Measurements from ENCODE around the gene KRT24.

KRT24 gene

DNA sequence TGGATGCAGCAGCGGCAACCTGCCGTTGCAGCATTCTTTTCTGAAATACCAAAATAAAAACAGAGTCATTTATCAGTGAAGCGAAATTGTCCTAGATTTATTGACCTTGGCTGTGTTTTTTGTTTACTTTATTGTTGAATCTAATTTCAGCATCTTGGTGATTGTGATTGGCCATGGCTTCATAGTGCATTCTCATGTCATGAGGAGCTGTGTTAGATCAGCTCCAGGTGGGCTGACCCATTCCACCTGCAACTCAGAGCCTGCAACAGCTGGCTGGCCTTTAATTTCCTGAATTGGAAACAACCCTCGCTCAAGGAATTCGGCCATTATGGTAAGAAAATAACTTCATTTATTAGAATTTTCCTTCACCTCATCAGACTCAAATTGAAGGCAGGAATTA, 16.4 kb downstream of the KRT24 start:
- Histone ChIP-seq H3K4me3 (ENCODE audit: low read length) (no peak overlapping the region), H3K36me3 (replicated peaks; ENCODE audit: low read depth, low read length) (no peaks in the 10 kb centered on the region), H4K20me1 (ENCODE audit: insufficient read depth, low read length) (no peaks in the 10 kb centered on the region), H3K79me2 (ENCODE audit: low read length) (no peaks in the 10 kb centered on the region), H3K27me3 (ENCODE audit: low read depth, low read length) (0 out of 2 replicates have a peak, but pooled peaks cover 6% of the 10 kb centered on the region), H3K9ac (ENCODE audit: low read length) (no peak overlapping the region), H3K4me1 (ENCODE audit: low read length) (no peaks in the 10 kb centered on the region), H3K27ac (ENCODE audit: low read length) (no peak overlapping the region), H2AFZ (ENCODE audit: low read depth, low read length) (no peak overlapping the region), H3K4me2 (ENCODE audit: low read length) (no peak overlapping the region), H3K9me3 (ENCODE audit: insufficient read depth, low read length) (no peaks in the 10 kb centered on the region)
- TF ChIP-seq EZH2phosphoT487 (IDR thresholded peaks at IDR 0.05; ENCODE audit: low read depth), result no peak
- TF ChIP-seq, protein P1, sequence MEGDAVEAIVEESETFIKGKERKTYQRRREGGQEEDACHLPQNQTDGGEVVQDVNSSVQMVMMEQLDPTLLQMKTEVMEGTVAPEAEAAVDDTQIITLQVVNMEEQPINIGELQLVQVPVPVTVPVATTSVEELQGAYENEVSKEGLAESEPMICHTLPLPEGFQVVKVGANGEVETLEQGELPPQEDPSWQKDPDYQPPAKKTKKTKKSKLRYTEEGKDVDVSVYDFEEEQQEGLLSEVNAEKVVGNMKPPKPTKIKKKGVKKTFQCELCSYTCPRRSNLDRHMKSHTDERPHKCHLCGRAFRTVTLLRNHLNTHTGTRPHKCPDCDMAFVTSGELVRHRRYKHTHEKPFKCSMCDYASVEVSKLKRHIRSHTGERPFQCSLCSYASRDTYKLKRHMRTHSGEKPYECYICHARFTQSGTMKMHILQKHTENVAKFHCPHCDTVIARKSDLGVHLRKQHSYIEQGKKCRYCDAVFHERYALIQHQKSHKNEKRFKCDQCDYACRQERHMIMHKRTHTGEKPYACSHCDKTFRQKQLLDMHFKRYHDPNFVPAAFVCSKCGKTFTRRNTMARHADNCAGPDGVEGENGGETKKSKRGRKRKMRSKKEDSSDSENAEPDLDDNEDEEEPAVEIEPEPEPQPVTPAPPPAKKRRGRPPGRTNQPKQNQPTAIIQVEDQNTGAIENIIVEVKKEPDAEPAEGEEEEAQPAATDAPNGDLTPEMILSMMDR (IDR thresholded peaks at IDR 0.05; ENCODE audit: low read depth, low read length), result no peak

DNA sequence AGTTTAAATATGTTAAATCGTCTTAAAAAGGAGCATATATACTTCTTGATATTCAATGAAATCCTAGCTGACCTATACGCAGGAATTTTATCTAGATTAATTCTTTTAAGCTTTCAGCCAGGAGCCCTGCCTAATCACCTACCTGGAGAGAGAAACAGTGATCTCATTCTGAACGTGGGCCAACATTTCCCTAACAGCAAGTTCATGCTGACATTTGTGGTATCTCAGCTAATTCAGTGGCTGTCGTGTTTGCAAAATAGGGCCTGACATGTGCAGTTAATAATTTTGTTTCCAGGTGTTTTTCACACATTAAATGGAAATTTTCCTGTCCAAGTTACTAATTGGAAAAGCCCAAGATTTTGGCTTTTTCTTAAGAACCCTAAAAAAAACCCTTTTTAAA, 17.4 kb downstream of the KRT24 start:
- Histone ChIP-seq H4K20me1 (ENCODE audit: insufficient read depth, low read length) (no peaks in the 10 kb centered on the region), H3K4me1 (ENCODE audit: low read length) (no peaks in the 10 kb centered on the region), H3K9ac (ENCODE audit: low read length) (no peak overlapping the region), H3K79me2 (ENCODE audit: low read length) (no peaks in the 10 kb centered on the region), H3K4me2 (ENCODE audit: low read length) (no peak overlapping the region), H3K36me3 (replicated peaks; ENCODE audit: low read depth, low read length) (no peaks in the 10 kb centered on the region), H3K27ac (ENCODE audit: low read length) (no peak overlapping the region), H2AFZ (ENCODE audit: low read depth, low read length) (no peak overlapping the region), H3K4me3 (ENCODE audit: low read length) (no peak overlapping the region), H3K27me3 (ENCODE audit: low read depth, low read length) (no peaks in the 10 kb centered on the region), H3K9me3 (ENCODE audit: insufficient read depth, low read length) (no peaks in the 10 kb centered on the region)
- TF ChIP-seq, protein P1 (IDR thresholded peaks at IDR 0.05; ENCODE audit: low read depth, low read length), result no peak
- no peak for TF ChIP-seq EZH2phosphoT487 (IDR thresholded peaks at IDR 0.05; ENCODE audit: low read depth)

DNA sequence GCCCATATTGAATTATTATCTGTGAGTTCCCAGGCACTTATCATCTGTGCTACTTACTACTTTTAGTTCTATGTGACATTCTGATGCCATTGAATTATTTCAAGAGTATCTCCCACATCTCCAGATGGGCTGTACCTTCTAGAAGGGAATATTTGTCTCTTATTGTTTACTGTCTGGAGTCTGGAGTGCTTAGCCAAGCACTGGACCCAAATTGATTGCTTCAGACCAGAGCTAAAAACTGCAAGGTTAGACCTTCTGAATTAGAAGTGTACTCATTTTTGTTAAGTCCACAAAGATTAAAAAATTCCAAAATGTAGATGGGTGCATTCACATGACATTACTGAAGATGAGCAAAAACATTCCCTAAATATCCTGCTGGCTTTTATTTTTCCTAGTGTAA, 22.6 kb downstream of the KRT24 start:
- Histone ChIP-seq H3K9ac (ENCODE audit: low read length) (no peak overlapping the region), H2AFZ (ENCODE audit: low read depth, low read length) (no peak overlapping the region), H3K79me2 (ENCODE audit: low read length) (no peaks in the 10 kb centered on the region), H3K4me3 (ENCODE audit: low read length) (no peak overlapping the region), H3K9me3 (ENCODE audit: insufficient read depth, low read length) (no peaks in the 10 kb centered on the region), H4K20me1 (ENCODE audit: insufficient read depth, low read length) (no peaks in the 10 kb centered on the region), H3K27me3 (ENCODE audit: low read depth, low read length) (peaks cover 15% of the 10 kb centered on the region), H3K4me1 (ENCODE audit: low read length) (peaks cover 13% of the 10 kb centered on the region), H3K4me2 (ENCODE audit: low read length) (no peak overlapping the region), H3K36me3 (replicated peaks; ENCODE audit: low read depth, low read length) (no peaks in the 10 kb centered on the region), H3K27ac (ENCODE audit: low read length) (no peak overlapping the region)
- TF ChIP-seq, protein P1 (IDR thresholded peaks at IDR 0.05; ENCODE audit: low read depth, low read length), result no peak
- TF ChIP-seq EZH2phosphoT487 (IDR thresholded peaks at IDR 0.05; ENCODE audit: low read depth), result no peak

DNA sequence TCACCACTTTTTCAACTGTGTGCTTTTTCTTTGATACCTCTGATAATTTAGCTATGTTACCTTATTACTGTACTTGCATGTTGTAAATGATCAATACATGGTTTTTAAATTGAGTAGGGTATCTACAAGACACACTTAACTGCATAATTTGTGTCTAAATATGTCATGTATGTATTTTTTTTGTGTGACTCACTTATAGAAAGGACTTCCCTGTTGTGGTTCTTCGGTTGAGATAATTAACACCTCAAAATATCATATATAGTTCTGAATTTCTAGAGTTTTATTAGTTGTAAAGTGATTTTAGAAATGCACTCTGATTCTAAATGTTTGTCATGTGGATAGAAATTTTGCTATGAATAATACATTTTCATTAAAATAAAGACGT, 24.0 kb downstream of the KRT24 start:
- TF ChIP-seq, protein P1 (IDR thresholded peaks at IDR 0.05; ENCODE audit: low read depth, low read length), result no peak
- TF ChIP-seq EZH2phosphoT487 (IDR thresholded peaks at IDR 0.05; ENCODE audit: low read depth), result no peak
- Histone ChIP-seq H3K9me3 (ENCODE audit: insufficient read depth, low read length) (no peaks in the 10 kb centered on the region), H3K4me1 (ENCODE audit: low read length) (peaks cover 13% of the 10 kb centered on the region), H3K27ac (ENCODE audit: low read length) (no peak overlapping the region), H3K9ac (ENCODE audit: low read length) (no peak overlapping the region), H3K27me3 (ENCODE audit: low read depth, low read length) (peaks cover 23% of the 10 kb centered on the region), H3K36me3 (replicated peaks; ENCODE audit: low read depth, low read length) (no peaks in the 10 kb centered on the region), H3K4me2 (ENCODE audit: low read length) (peak overlapping the region; percentile 5; the same call in 1 of the 2 replicates), H4K20me1 (ENCODE audit: insufficient read depth, low read length) (no peaks in the 10 kb centered on the region), H3K4me3 (ENCODE audit: low read length) (no peak overlapping the region), H3K79me2 (ENCODE audit: low read length) (no peaks in the 10 kb centered on the region), H2AFZ (ENCODE audit: low read depth, low read length) (no peak overlapping the region)
